ENCODE measurements around the gene HDGFL3. TPM values are rescaled to one million over a fixed set of nuclear protein-coding genes. Genes with fewer than 3 reads are reported as not detected.
A peak's percentile ranks its signal among the peaks of the same experiment; 100 is the strongest.

HDGFL3 gene
- total and polyA plus RNA-seq, 10 of the 15 experiments (the other 5 are each of a cell fraction or from before 2014, with no cell fraction given), result 5.6 to 40.6 (median 15.8) TPM

DNA sequence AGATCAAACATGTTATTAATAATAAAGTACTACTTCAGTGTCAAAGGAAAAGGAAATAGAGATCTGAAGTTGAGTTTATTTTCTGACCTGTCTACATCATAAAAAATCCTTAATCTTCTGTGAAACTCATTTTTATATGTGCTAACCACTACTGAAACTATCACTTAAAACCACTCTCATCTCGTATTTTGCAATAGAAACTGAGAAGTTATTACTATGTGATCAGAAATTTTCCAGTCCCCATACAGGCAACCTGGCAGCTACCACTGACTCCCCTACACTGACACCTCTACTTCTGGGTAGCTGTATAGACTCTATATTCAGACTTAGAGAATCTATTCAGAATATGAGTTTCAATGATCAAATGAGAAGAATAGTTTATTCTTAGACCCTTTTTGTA, 8.3 kb downstream of the HDGFL3 start (continued):
- TF ChIP-seq, protein P1, sequence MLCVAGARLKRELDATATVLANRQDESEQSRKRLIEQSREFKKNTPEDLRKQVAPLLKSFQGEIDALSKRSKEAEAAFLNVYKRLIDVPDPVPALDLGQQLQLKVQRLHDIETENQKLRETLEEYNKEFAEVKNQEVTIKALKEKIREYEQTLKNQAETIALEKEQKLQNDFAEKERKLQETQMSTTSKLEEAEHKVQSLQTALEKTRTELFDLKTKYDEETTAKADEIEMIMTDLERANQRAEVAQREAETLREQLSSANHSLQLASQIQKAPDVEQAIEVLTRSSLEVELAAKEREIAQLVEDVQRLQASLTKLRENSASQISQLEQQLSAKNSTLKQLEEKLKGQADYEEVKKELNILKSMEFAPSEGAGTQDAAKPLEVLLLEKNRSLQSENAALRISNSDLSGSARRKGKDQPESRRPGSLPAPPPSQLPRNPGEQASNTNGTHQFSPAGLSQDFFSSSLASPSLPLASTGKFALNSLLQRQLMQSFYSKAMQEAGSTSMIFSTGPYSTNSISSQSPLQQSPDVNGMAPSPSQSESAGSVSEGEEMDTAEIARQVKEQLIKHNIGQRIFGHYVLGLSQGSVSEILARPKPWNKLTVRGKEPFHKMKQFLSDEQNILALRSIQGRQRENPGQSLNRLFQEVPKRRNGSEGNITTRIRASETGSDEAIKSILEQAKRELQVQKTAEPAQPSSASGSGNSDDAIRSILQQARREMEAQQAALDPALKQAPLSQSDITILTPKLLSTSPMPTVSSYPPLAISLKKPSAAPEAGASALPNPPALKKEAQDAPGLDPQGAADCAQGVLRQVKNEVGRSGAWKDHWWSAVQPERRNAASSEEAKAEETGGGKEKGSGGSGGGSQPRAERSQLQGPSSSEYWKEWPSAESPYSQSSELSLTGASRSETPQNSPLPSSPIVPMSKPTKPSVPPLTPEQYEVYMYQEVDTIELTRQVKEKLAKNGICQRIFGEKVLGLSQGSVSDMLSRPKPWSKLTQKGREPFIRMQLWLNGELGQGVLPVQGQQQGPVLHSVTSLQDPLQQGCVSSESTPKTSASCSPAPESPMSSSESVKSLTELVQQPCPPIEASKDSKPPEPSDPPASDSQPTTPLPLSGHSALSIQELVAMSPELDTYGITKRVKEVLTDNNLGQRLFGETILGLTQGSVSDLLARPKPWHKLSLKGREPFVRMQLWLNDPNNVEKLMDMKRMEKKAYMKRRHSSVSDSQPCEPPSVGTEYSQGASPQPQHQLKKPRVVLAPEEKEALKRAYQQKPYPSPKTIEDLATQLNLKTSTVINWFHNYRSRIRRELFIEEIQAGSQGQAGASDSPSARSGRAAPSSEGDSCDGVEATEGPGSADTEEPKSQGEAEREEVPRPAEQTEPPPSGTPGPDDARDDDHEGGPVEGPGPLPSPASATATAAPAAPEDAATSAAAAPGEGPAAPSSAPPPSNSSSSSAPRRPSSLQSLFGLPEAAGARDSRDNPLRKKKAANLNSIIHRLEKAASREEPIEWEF (IDR thresholded peaks at IDR 0.05; ENCODE audit: insufficient replicate concordance, low read depth, low read length), result no peak
- TF ChIP-seq DPF2 (IDR thresholded peaks at IDR 0.05), result peak; percentile 59; the same call in 1 of the 2 replicates
- TF ChIP-seq RB1 (IDR thresholded peaks at IDR 0.05; ENCODE audit: borderline replicate concordance), result no peak
- TF ChIP-seq NFIC (IDR thresholded peaks at IDR 0.05; ENCODE audit: low read depth, low read length), result peak; percentile 38; the same call in 1 of the 2 replicates
- TF ChIP-seq RUNX3 (IDR thresholded peaks at IDR 0.05; ENCODE audit: low read length), result peak; percentile 76
- TF ChIP-seq, protein P2, sequence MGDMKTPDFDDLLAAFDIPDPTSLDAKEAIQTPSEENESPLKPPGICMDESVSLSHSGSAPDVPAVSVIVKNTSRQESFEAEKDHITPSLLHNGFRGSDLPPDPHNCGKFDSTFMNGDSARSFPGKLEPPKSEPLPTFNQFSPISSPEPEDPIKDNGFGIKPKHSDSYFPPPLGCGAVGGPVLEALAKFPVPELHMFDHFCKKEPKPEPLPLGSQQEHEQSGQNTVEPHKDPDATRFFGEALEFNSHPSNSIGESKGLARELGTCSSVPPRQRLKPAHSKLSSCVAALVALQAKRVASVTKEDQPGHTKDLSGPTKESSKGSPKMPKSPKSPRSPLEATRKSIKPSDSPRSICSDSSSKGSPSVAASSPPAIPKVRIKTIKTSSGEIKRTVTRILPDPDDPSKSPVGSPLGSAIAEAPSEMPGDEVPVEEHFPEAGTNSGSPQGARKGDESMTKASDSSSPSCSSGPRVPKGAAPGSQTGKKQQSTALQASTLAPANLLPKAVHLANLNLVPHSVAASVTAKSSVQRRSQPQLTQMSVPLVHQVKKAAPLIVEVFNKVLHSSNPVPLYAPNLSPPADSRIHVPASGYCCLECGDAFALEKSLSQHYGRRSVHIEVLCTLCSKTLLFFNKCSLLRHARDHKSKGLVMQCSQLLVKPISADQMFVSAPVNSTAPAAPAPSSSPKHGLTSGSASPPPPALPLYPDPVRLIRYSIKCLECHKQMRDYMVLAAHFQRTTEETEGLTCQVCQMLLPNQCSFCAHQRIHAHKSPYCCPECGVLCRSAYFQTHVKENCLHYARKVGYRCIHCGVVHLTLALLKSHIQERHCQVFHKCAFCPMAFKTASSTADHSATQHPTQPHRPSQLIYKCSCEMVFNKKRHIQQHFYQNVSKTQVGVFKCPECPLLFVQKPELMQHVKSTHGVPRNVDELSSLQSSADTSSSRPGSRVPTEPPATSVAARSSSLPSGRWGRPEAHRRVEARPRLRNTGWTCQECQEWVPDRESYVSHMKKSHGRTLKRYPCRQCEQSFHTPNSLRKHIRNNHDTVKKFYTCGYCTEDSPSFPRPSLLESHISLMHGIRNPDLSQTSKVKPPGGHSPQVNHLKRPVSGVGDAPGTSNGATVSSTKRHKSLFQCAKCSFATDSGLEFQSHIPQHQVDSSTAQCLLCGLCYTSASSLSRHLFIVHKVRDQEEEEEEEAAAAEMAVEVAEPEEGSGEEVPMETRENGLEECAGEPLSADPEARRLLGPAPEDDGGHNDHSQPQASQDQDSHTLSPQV (IDR thresholded peaks at IDR 0.05), result no peak
- TF ChIP-seq, protein P3, sequence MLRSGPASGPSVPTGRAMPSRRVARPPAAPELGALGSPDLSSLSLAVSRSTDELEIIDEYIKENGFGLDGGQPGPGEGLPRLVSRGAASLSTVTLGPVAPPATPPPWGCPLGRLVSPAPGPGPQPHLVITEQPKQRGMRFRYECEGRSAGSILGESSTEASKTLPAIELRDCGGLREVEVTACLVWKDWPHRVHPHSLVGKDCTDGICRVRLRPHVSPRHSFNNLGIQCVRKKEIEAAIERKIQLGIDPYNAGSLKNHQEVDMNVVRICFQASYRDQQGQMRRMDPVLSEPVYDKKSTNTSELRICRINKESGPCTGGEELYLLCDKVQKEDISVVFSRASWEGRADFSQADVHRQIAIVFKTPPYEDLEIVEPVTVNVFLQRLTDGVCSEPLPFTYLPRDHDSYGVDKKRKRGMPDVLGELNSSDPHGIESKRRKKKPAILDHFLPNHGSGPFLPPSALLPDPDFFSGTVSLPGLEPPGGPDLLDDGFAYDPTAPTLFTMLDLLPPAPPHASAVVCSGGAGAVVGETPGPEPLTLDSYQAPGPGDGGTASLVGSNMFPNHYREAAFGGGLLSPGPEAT (IDR thresholded peaks at IDR 0.05; ENCODE audit: low read depth), result peak; percentile 68
- peak; percentile 82 for TF ChIP-seq ATF7 (IDR thresholded peaks at IDR 0.05; ENCODE audit: low read depth)
- TF ChIP-seq MEF2B (IDR thresholded peaks at IDR 0.05; ENCODE audit: partially characterized antibody, poor library complexity, severe bottlenecking), result peak; percentile 45
- TF ChIP-seq SMAD1 (IDR thresholded peaks at IDR 0.05; ENCODE audit: low read depth, partially characterized antibody), result no peak
- TF ChIP-seq ASH2L (IDR thresholded peaks at IDR 0.05; ENCODE audit: borderline replicate concordance, low read depth), result no peak
- TF ChIP-seq BCL11A (IDR thresholded peaks at IDR 0.05; ENCODE audit: low read depth, low read length), result peak; percentile 59; the same call in 1 of the 2 replicates
- TF ChIP-seq MTA3 (IDR thresholded peaks at IDR 0.05; ENCODE audit: borderline replicate concordance, low read length), result no peak
- TF ChIP-seq CBFB (IDR thresholded peaks at IDR 0.05; ENCODE audit: low read depth), result no peak
- TF ChIP-seq IKZF1 (conservative IDR thresholded peaks at IDR 0.05), result peak; percentile 46
